H9 (cell line): ENCODE measurements around the gene TSPAN6. TPM values are rescaled to one million over a fixed set of nuclear protein-coding genes. Genes with fewer than 3 reads are reported as not detected.

Experiments used
- DNase-seq: peaks from one replicate; pipeline ENCODE4 v3.0.0-alpha.2; 2017
- H2AFZ ChIP-seq: one replicate; pipeline ENCODE4 v1.6.1; 2013; ENCODE audit warnings: mild to moderate bottlenecking, low read length, control low read depth, moderate library complexity
- H2AK5ac ChIP-seq: 2 replicates; pipeline ENCODE4 v1.6.1; 2013; ENCODE audit warnings: low read length, control low read depth, mixed read lengths; ENCODE audit not compliant: insufficient read length
- H2BK120ac ChIP-seq: one replicate; pipeline ENCODE4 v1.6.1; 2013; ENCODE audit warnings: low read depth, mild to moderate bottlenecking, low read length, control low read depth, inconsistent platforms; ENCODE audit not compliant: poor library complexity, severe bottlenecking
- H2BK12ac ChIP-seq: 2 replicates; pipeline ENCODE4 v1.6.1; 2013; ENCODE audit warnings: low read length, control low read depth, mixed read lengths, low read depth; ENCODE audit not compliant: insufficient read length
- H2BK15ac ChIP-seq: 2 replicates; pipeline ENCODE4 v1.6.1; 2013; ENCODE audit warnings: low read depth, low read length, control low read depth
- H2BK20ac ChIP-seq: one replicate; pipeline ENCODE4 v1.6.1; 2013; ENCODE audit warnings: low read depth, mild to moderate bottlenecking, low read length, control low read depth, inconsistent platforms; ENCODE audit not compliant: poor library complexity, severe bottlenecking
- H2BK5ac ChIP-seq: 2 replicates; pipeline ENCODE4 v1.6.1; 2013; ENCODE audit warnings: low read length, control low read depth, mixed read lengths; ENCODE audit not compliant: insufficient read length
- H3K14ac ChIP-seq: 2 replicates; pipeline ENCODE4 v1.6.1; 2013; ENCODE audit warnings: low read length, control low read depth; ENCODE audit not compliant: insufficient read depth
- H3K18ac ChIP-seq: 2 replicates; pipeline ENCODE4 v1.6.1; 2013; ENCODE audit warnings: low read depth, mild to moderate bottlenecking, mixed read lengths, low read length, control low read depth; ENCODE audit not compliant: insufficient read length
- H3K23ac ChIP-seq: 2 replicates; pipeline ENCODE4 v1.6.1; 2013; ENCODE audit warnings: low read length, control low read depth, mixed read lengths, low read depth; ENCODE audit not compliant: insufficient read length
- H3K23me2 ChIP-seq: 2 replicates; pipeline ENCODE4 v1.6.1; 2013; ENCODE audit warnings: low read depth, mild to moderate bottlenecking, mixed read lengths, low read length, control low read depth; ENCODE audit not compliant: insufficient read length, poor library complexity, severe bottlenecking
- H3K27ac ChIP-seq: 2 replicates; pipeline ENCODE4 v1.5.1; 2013; ENCODE audit warnings: low read length, control low read depth, mixed read lengths, low read depth; ENCODE audit not compliant: insufficient read length
- H3K27me3 ChIP-seq: 2 replicates; pipeline ENCODE4 v1.6.1; 2013; ENCODE audit warnings: low read length, control low read depth, inconsistent platforms; ENCODE audit not compliant: insufficient read depth
- H3K4ac ChIP-seq: 2 replicates; pipeline ENCODE4 v1.6.1; 2013; ENCODE audit warnings: low read depth, mild to moderate bottlenecking, control low read depth, inconsistent platforms, low read length, moderate library complexity
- H3K4me1 ChIP-seq: 2 replicates; pipeline ENCODE4 v1.6.1; 2013; ENCODE audit warnings: low read length, control low read depth, inconsistent platforms; ENCODE audit not compliant: insufficient read depth
- H3K4me2 ChIP-seq: 2 replicates; pipeline ENCODE4 v1.6.1; 2013; ENCODE audit warnings: low read length, control low read depth, mixed read lengths; ENCODE audit not compliant: insufficient read length, insufficient read depth
- H3K56ac ChIP-seq: 2 replicates; pipeline ENCODE4 v1.6.1; 2013; ENCODE audit warnings: low read depth, mild to moderate bottlenecking, mixed read lengths, low read length, control low read depth; ENCODE audit not compliant: insufficient read length
- H3K79me1 ChIP-seq: 2 replicates; pipeline ENCODE4 v1.6.1; 2013; ENCODE audit warnings: low read depth, mild to moderate bottlenecking, moderate library complexity, low read length, control low read depth, inconsistent platforms; ENCODE audit not compliant: insufficient read depth, poor library complexity, severe bottlenecking
- H3K79me2 ChIP-seq: 2 replicates; pipeline ENCODE4 v1.6.1; 2013; ENCODE audit warnings: low read length, control low read depth, inconsistent platforms; ENCODE audit not compliant: insufficient read depth
- H3K9ac ChIP-seq: 2 replicates; pipeline ENCODE4 v1.6.1; 2013; ENCODE audit warnings: low read length, control low read depth, mixed read lengths; ENCODE audit not compliant: insufficient read length; ENCODE audit errors: extremely low read depth
- H3K9me3 ChIP-seq: one replicate; pipeline ENCODE4 v1.6.1; 2013; ENCODE audit warnings: low read depth, low read length, inconsistent platforms; ENCODE audit not compliant: control insufficient read depth
- H3T11ph ChIP-seq: one replicate; pipeline ENCODE4 v1.6.1; 2013; ENCODE audit warnings: mild to moderate bottlenecking, low read length, control low read depth, inconsistent platforms
- H4K20me1 ChIP-seq: one replicate; pipeline ENCODE4 v1.6.1; 2013; ENCODE audit not compliant: control insufficient read depth, insufficient read length, insufficient read depth
- H4K5ac ChIP-seq: 2 replicates; pipeline ENCODE4 v1.6.1; 2013; ENCODE audit warnings: low read depth, mild to moderate bottlenecking, mixed read lengths, low read length, control low read depth; ENCODE audit not compliant: insufficient read length
- H4K8ac ChIP-seq: replicated peaks from 2 replicates; pipeline ENCODE4 v1.6.1; 2013; ENCODE audit warnings: low read length, control low read depth, mixed read lengths, low read depth; ENCODE audit not compliant: insufficient read length
- H4K91ac ChIP-seq: 2 replicates; pipeline ENCODE4 v1.6.1; 2013; ENCODE audit warnings: low read depth, mild to moderate bottlenecking, moderate library complexity, mixed read lengths, low read length, control low read depth; ENCODE audit not compliant: insufficient read length
- H3K27ac Mint-ChIP-seq, 3 experiments: 2 replicates in 2 of 3; 3 replicates in 1 of 3; pipeline ENCODE4 v1.8.0; 2020 to 2021; ENCODE audit warnings: mixed read lengths in 3 of 3, mild to moderate bottlenecking in 1 of 3, moderate library complexity in 1 of 3
- H3K27me3 Mint-ChIP-seq: 2 replicates; pipeline ENCODE4 v1.8.0; 2021; ENCODE audit warnings: low read depth, mild to moderate bottlenecking, moderate library complexity, mixed read lengths
- H3K36me3 Mint-ChIP-seq, 3 experiments: 2 replicates in 2 of 3; 3 replicates in 1 of 3; pipeline ENCODE4 v1.8.0; 2020 to 2021; ENCODE audit warnings: low read depth in 3 of 3, mixed read lengths in 3 of 3; ENCODE audit not compliant: insufficient read depth in 1 of 3
- H3K4me1 Mint-ChIP-seq, 2 experiments: 2 replicates each; pipeline ENCODE4 v1.8.0; 2020; ENCODE audit warnings: mixed read lengths in 2 of 2
- H3K4me3 Mint-ChIP-seq, 2 experiments: 2 replicates in 1 of 2; 3 replicates in 1 of 2; pipeline ENCODE4 v1.8.0; 2020 to 2021; ENCODE audit warnings: mild to moderate bottlenecking in 2 of 2, mixed read lengths in 2 of 2, moderate library complexity in 1 of 2
- H3K9me3 Mint-ChIP-seq, 2 experiments: 2 replicates in 1 of 2; 3 replicates in 1 of 2; pipeline ENCODE4 v1.8.0; 2020; ENCODE audit warnings: mild to moderate bottlenecking in 2 of 2, mixed read lengths in 2 of 2, moderate library complexity in 1 of 2
- WGBS: extraction: QIAGEN DNeasy Blood & Tissue Kit; methylation state at CpG from one replicate; pipeline ENCODE4 v1.1.7; 2013; ENCODE audit warnings: missing lambda C conversion rate, low lambda C conversion rate, mixed read lengths; ENCODE audit not compliant: insufficient read length; ENCODE audit errors: extremely low coverage; 5-methylcytosine and 5-hydroxymethylcytosine counted together
- total RNA-seq: library from RNA; stranded (reverse); gene quantifications from 2 replicates; pipeline ENCODE4 v1.2.1, GENCODE V29; 2021
- TF ChIP-seq, protein P1 (sequence below): fragments of 200-600 bp; sonication (generic); conservative IDR thresholded peaks from 3 replicates; pipeline ENCODE4 v1.8.0; 2021; ENCODE audit warnings: antibody characterized with exemption, mild to moderate bottlenecking

TSPAN6 gene
- total RNA-seq, 1 experiment from 2014 or later = 61.3 TPM

DNA sequence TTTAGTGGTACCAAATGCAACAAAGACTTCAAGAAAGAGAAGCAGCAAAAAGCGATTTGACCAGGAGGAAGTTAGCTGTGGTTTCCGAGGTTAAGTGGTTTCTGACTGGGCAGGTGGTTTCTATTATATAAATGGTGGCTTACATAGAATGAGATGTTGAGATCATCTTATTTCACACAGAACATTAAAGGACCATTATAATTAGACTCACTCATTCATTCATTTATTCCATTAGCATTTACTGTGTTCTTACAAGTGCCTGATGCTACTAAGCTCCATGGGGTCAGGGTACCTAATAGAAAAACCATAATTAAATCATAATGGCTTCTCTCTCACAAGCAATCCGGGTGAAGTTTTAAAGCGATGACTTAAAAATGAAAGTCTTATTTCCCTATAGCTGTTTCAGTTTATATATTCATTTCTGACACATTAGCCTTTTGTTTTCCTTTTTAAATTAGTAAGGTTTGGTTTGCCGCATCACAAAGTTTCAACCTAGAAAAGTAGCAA, 10.6 kb downstream of the TSPAN6 start:
- H3K27me3 ChIP-seq = no peaks in the 10 kb centered on the region
- no CpG with 5 or more reads among the region's 5 CpGs for WGBS
- DNase-seq = no peak

More for the DNA sequence above, 10.6 kb downstream of the TSPAN6 start:
- Histone ChIP-seq H2AFZ (no peak overlapping the region), H2BK5ac (no peak overlapping the region), H4K8ac (no peak overlapping the region), H3K4ac (no peak overlapping the region), H3K14ac (no peak overlapping the region), H3K79me1 (no peaks in the 10 kb centered on the region), H2BK15ac (no peak overlapping the region), H4K5ac (no peak overlapping the region), H3K23me2 (no peaks in the 10 kb centered on the region), H2BK20ac (no peak overlapping the region), H2AK5ac (no peak overlapping the region), H2BK120ac (no peak overlapping the region), H2BK12ac (no peak overlapping the region), H3K56ac (no peak overlapping the region), H3K23ac (no peak overlapping the region), H3T11ph (no peak overlapping the region), H3K9ac (no peak overlapping the region), H3K4me2 (no peak overlapping the region), H3K9me3 (no peaks in the 10 kb centered on the region), H3K18ac (no peak overlapping the region), H4K91ac (no peak overlapping the region), H4K20me1 (no peaks in the 10 kb centered on the region), H3K27ac (no peak overlapping the region), H3K79me2 (no peaks in the 10 kb centered on the region), H3K4me1 (no peaks in the 10 kb centered on the region)
- TF ChIP-seq, protein P1, sequence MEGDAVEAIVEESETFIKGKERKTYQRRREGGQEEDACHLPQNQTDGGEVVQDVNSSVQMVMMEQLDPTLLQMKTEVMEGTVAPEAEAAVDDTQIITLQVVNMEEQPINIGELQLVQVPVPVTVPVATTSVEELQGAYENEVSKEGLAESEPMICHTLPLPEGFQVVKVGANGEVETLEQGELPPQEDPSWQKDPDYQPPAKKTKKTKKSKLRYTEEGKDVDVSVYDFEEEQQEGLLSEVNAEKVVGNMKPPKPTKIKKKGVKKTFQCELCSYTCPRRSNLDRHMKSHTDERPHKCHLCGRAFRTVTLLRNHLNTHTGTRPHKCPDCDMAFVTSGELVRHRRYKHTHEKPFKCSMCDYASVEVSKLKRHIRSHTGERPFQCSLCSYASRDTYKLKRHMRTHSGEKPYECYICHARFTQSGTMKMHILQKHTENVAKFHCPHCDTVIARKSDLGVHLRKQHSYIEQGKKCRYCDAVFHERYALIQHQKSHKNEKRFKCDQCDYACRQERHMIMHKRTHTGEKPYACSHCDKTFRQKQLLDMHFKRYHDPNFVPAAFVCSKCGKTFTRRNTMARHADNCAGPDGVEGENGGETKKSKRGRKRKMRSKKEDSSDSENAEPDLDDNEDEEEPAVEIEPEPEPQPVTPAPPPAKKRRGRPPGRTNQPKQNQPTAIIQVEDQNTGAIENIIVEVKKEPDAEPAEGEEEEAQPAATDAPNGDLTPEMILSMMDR = no peak
- H3K27ac Mint-ChIP-seq = no peak overlapping the region
- no peak overlapping the region for H3K4me3 Mint-ChIP-seq
- peaks cover 0 to 65% of the 10 kb centered on the region in 2 experiments; a peak in 2 of 5 replicates for H3K9me3 Mint-ChIP-seq
- H3K36me3 Mint-ChIP-seq = peaks cover 0 to 34% (median 17%) of the 10 kb centered on the region in 3 experiments; a peak in 5 of 7 replicates
- no peaks in the 10 kb centered on the region for H3K4me1 Mint-ChIP-seq
- no peaks in the 10 kb centered on the region for H3K27me3 Mint-ChIP-seq
